Endothelial cell (in vitro differentiated cells): ENCODE measurements around the gene ECI2. TPM values are rescaled to one million over a fixed set of nuclear protein-coding genes. Genes with fewer than 3 reads are reported as not detected.

Source experiments
- DNase-seq: peaks from one replicate; pipeline ENCODE4 v3.0.0; 2021; ENCODE audit warnings: low spot score
- H3K27ac Mint-ChIP-seq: one replicate; pipeline ENCODE4 v1.8.0; 2021; ENCODE audit warnings: mixed read lengths, inconsistent platforms; ENCODE audit not compliant: unreplicated experiment
- H3K27me3 Mint-ChIP-seq: one replicate; pipeline ENCODE4 v1.8.0; 2021; ENCODE audit warnings: mild to moderate bottlenecking, moderate library complexity, mixed read lengths, inconsistent platforms; ENCODE audit not compliant: unreplicated experiment
- H3K36me3 Mint-ChIP-seq: one replicate; pipeline ENCODE4 v1.8.0; 2021; ENCODE audit warnings: mild to moderate bottlenecking, low read depth, mixed read lengths, inconsistent platforms; ENCODE audit not compliant: unreplicated experiment
- H3K4me1 Mint-ChIP-seq: one replicate; pipeline ENCODE4 v1.8.0; 2021; ENCODE audit warnings: mild to moderate bottlenecking, mixed read lengths, inconsistent platforms; ENCODE audit not compliant: unreplicated experiment
- H3K4me3 Mint-ChIP-seq: one replicate; pipeline ENCODE4 v1.8.0; 2021; ENCODE audit warnings: mild to moderate bottlenecking, mixed read lengths, inconsistent platforms; ENCODE audit not compliant: unreplicated experiment
- H3K9me3 Mint-ChIP-seq: one replicate; pipeline ENCODE4 v1.8.0; 2021; ENCODE audit warnings: mixed read lengths, inconsistent platforms; ENCODE audit not compliant: unreplicated experiment
- total RNA-seq: library from RNA; stranded (reverse); fragmentation: NEBNext Ultra II Directional; extraction: Animal tissue kit (Norgen Biotek cat#: 25700); gene quantifications from one replicate; pipeline ENCODE4 v1.2.1, GENCODE V29; 2021; ENCODE audit not compliant: unreplicated experiment
- TF ChIP-seq, protein P1 (sequence below): fragments of 200-600 bp; sonication (generic); IDR thresholded peaks from one replicate; pipeline ENCODE4 v1.5.0; 2021; ENCODE audit warnings: antibody characterized with exemption; ENCODE audit not compliant: unreplicated experiment

The ECI2 gene
- total RNA-seq, 1 donor from 2014 or later = 66.3 TPM

DNA sequence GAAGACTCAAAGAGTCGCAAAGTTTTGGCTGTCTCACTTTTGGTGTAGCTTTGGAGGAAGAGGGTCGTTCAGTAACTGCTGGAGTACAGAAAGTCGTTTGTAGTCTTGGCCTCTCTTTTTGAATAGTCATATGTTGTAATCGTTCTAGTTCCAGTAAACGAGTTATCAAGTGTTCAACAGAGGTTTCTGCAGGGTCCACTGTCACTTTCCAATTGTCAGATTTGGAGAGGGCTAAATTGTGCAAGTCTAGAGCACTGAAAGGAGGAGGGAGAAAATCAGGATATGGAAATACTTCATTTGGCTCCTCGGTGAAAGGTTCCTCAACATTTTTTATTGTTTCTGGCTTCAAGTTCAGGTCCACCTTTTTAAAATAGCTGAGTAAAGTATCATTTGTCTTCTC is 66.2 kb downstream of the ECI2 start:
- H3K4me3 Mint-ChIP-seq = no peak overlapping the region
- TF ChIP-seq, protein P1, sequence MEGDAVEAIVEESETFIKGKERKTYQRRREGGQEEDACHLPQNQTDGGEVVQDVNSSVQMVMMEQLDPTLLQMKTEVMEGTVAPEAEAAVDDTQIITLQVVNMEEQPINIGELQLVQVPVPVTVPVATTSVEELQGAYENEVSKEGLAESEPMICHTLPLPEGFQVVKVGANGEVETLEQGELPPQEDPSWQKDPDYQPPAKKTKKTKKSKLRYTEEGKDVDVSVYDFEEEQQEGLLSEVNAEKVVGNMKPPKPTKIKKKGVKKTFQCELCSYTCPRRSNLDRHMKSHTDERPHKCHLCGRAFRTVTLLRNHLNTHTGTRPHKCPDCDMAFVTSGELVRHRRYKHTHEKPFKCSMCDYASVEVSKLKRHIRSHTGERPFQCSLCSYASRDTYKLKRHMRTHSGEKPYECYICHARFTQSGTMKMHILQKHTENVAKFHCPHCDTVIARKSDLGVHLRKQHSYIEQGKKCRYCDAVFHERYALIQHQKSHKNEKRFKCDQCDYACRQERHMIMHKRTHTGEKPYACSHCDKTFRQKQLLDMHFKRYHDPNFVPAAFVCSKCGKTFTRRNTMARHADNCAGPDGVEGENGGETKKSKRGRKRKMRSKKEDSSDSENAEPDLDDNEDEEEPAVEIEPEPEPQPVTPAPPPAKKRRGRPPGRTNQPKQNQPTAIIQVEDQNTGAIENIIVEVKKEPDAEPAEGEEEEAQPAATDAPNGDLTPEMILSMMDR = no peak
- H3K27ac Mint-ChIP-seq = no peak overlapping the region
- DNase-seq = no peak
- peaks cover 5% of the 10 kb centered on the region for H3K4me1 Mint-ChIP-seq
- no peaks in the 10 kb centered on the region for H3K36me3 Mint-ChIP-seq
- H3K9me3 Mint-ChIP-seq = no peaks in the 10 kb centered on the region
- no peaks in the 10 kb centered on the region for H3K27me3 Mint-ChIP-seq

DNA sequence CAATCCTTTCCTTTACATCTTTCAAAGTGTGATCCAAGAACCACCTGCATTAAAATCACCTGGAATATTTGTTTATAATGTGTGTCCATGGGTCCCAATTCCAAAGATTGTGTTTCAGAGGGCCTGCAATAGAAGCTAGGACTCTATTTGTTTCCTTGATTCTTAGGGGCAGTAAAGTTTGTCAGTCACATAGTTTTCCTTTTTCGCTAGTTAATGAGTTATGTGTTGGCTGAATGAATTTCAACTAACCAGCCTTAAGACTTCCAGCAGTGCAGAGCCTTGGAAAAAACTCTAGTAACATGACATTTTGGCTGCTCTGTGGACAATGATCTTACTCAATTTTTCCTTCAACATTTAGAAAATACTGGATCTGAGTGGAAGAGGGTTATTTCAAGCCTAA is 67.7 kb downstream of the ECI2 start:
- Mint-ChIP-seq H3K9me3 (no peaks in the 10 kb centered on the region), H3K4me3 (no peak overlapping the region), H3K27me3 (no peaks in the 10 kb centered on the region), H3K4me1 (peaks cover under 1% of the 10 kb centered on the region), H3K27ac (no peak overlapping the region), H3K36me3 (no peaks in the 10 kb centered on the region)
- TF ChIP-seq, protein P1 = no peak
- no peak for DNase-seq

DNA sequence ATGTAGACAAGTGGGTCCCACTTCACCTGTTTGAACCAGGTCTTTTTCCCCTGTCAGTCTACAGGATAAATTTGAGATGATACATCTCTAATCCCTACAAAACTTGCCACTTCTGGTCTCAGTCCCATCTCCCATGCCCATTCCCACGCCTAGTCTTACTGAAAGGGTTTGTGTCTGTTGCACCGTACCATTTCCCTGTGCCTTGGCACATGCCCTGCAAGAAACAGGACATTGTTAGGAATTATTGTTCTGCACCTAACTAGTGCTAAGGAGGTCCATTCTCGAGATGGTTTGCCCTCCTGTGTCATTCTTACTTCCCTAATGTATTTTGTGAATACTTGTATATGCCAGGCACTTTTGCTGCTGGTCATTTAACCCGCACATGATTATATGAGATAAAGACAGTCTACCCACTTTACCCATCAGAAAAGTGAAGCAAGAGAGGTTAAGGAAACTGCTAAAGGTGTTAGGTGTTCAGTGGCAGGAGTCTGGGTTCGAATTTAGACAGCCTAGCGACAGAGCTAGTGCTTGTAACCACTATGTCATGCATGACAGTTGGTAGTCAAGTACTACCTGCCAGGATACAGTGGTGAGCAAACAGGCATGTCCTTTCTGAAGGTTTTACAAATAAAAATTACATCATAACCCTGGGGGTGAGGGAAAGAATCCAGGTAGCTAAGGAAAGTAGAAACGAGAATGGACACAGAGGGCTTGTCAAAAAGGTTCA is 69.2 kb downstream of the ECI2 start:
- H3K27me3 Mint-ChIP-seq = no peaks in the 10 kb centered on the region
- peaks cover 3% of the 10 kb centered on the region for H3K36me3 Mint-ChIP-seq
- no peak for DNase-seq
- H3K4me1 Mint-ChIP-seq = no peaks in the 10 kb centered on the region
- H3K27ac Mint-ChIP-seq = no peak overlapping the region
- H3K4me3 Mint-ChIP-seq = no peak overlapping the region
- no peaks in the 10 kb centered on the region for H3K9me3 Mint-ChIP-seq
- TF ChIP-seq, protein P1 = no peak

Other genes starting within 250 kb of the ECI2 start
- gene FAM217A, start 56.4 kb downstream of the ECI2 start, total RNA-seq = not detected